GM12875 (cell line): ENCODE data around the gene TRABD2A.

Experiments used
- H3K4me3 ChIP-seq: one replicate; pipeline ENCODE4 v1.5.1; 2011; ENCODE audit warnings: low read depth, low read length, control low read depth
- CTCF ChIP-seq: IDR thresholded peaks from 2 replicates; pipeline ENCODE4 v1.5.1; 2011; ENCODE audit warnings: low read depth, mild to moderate bottlenecking, control low read depth, inconsistent platforms, low read length, moderate library complexity, borderline replicate concordance; ENCODE audit not compliant: insufficient read depth

TRABD2A gene

GRCh38 chr2:84846741-84847142, 34.1 kb downstream of the TRABD2A start:
- H3K4me3 ChIP-seq: no peak overlapping the region

GRCh38 chr2:84846041-84846663, 34.7 kb downstream of the TRABD2A start:
- TF ChIP-seq CTCF: no peak
- no peak overlapping the region for H3K4me3 ChIP-seq

More at GRCh38 chr2:84846741-84847142, 34.1 kb downstream of the TRABD2A start:
- TF ChIP-seq CTCF: no peak

DNA sequence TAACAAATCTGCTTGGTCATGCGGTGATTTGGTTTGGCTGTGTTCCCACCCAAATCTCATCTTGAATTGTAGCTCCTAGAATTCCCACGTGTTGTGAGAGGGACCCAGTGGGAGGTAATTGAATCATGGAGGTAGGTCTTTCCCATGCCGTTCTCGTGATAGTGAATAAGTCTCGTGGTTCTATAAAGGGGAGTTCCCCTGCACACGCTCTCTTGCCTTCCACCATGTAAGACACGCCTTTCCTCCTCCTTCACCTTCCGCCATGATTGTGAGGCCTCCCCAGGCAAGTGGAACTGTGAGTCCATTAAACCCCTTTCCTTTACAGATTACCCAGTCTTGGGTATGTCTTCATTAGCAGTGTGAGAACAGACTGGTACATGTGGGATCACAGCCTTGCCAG, 36.7 kb downstream of the TRABD2A start:
- no peak overlapping the region for H3K4me3 ChIP-seq
- TF ChIP-seq CTCF: no peak

- TF ChIP-seq CTCF: no peak
Measured at GRCh38 chr2:84841577-84841976, 39.3 kb downstream of the TRABD2A start.

GRCh38 chr2:84840306-84840705, 40.6 kb downstream of the TRABD2A start:
- no peak for TF ChIP-seq CTCF
- no peak overlapping the region for H3K4me3 ChIP-seq

More at GRCh38 chr2:84841577-84841976, 39.3 kb downstream of the TRABD2A start:
- no peak overlapping the region for H3K4me3 ChIP-seq

DNA sequence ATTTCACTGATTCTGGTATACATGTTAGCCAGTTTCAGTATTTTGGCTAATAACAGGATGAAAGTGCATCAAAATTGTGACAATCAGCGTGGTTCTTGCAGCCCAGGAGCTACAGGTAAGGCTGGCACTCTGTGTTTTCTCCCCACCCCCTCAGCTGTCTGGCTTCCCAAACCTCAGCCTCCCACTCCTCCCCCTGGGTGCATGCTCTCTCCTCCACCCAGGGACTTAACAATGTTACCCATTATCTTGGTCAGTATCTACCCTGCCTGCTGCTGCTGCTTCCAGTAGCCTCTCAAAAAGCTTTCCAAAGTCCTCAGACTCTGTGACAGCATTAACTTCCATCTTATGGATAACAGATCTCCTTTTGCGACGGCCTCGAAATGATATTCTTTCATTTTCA, 41.0 kb downstream of the TRABD2A start:
- no peak overlapping the region for H3K4me3 ChIP-seq
- no peak for TF ChIP-seq CTCF

- no peak overlapping the region for H3K4me3 ChIP-seq
- no peak for TF ChIP-seq CTCF
Measured at GRCh38 chr2:84838434-84839145, 42.3 kb downstream of the TRABD2A start.
